NCI-H2107 treated with DMSO at 0.1 percent for 48 hours (cell line): ENCODE measurements around the gene PIK3R4.

ENCODE experiments used
- DNase-seq: peaks from one replicate; lab custom pipeline; 2025; ENCODE audit not compliant: unreplicated experiment; lab: John Stamatoyannopoulos, UW

Gene PIK3R4

GRCh38 chr3:130743354-130743753 lies 3.3 kb downstream of the PIK3R4 start:
- no peak for DNase-seq

- DNase-seq = no peak
Measured at GRCh38 chr3:130741946-130742610, 4.6 kb downstream of the PIK3R4 start.

DNA sequence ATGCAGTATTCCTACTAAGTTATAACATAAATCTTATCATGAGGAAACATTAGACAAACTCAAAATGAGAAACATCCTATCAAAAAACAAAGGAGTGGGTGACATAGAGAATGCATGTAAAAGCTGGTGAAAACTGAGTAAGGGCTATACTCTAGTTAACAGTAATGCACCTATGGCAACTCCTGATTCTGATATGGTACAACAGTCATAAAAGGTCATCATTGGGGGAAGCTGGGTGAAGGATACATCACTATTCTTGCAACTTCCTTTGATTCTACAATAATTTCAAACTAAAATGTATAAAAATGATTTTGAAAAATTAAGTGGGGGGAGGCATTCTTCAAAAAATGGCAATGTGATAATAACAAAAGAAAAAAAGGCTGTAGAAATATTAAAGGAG lies 6.8 kb downstream of the PIK3R4 start:
- no peak for DNase-seq

- DNase-seq = no peak
Measured at GRCh38 chr3:130738241-130738640, 8.4 kb downstream of the PIK3R4 start.

- DNase-seq = no peak
Measured at GRCh38 chr3:130737622-130738021, 9.0 kb downstream of the PIK3R4 start.

DNA sequence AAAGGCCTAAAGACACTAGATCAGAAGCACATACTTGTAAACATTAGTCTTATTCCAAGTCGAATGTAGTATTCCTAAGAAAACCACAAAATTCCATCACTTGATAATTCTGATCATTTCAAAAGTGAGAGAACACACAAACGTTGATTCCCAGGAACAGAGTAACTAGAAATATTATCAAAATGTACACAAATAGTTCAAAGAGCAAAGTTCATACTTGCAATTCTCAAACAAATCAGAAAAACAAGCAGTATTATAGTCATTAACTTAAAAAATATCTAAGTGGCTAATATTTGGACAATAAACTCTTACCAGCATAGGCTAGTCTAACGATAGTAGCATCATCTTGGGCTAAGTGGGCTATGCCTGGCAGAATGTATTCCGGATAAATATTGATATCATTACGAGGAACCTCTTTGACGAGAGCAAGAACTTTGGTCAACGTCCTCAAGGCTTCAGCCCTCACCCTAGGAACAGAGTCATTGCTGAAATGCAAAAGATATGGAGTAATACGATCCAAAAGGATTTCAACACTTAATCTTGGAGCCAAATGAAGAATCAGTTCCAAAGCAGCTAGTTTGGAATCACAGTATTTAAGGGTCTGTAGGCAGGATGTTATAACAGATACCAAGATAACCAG lies 13.3 kb downstream of the PIK3R4 start:
- DNase-seq = no peak

DNA sequence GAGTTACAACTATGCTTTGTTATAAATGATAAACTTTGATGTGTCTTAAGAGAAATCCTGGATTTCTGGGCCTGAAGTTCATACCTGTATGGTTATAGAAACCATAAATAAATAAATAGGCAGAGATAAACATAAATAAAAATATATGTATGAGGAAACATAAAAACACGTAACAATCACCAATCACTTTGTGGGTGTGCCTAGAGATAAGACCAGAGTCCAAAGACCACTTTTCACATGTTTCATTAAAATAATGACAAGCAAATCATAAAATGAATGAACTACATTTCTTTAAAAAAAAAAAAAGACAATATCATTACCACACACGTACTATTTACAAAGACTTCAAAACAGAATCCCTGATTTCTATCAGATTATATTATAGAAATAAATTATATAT lies 14.1 kb downstream of the PIK3R4 start:
- DNase-seq = no peak

DNA sequence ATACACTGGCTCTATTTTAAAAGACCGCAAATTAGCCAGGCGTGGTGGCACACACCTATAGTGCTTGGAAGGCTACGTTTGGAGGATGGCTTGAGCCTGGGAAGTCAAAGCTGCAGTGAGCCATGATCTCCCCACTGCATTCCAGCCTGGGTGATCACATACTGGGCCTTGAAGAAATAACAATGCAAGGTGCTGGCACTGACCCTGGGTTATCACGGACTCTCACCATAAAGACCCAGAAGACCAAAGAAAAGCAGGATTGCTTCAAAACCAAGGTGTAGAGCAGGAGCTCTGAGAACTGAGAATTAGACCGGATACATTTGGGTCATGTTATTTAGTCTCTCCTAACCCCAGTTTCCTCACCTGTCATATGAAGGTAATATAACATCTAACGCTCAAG lies 14.8 kb downstream of the PIK3R4 start:
- no peak for DNase-seq

DNA sequence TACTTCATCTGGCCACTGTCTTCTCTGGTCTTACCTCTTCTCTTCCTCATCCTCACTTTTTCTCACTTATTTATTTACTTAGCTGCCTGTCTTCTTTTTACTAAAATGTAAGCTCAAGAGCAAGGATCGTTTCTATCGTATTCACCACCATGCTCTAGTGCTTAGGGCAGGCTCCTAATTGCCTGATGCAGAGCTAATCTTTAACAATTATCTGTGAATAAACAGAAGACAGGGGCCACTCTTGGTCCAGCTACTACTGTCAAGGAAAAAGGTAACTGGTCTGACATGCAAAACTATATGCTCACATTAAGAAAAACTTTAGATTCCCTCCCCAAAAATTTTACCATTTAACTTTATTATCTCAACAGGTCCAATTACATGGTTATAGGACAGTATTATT lies 17.5 kb downstream of the PIK3R4 start:
- DNase-seq = no peak

- DNase-seq = no peak
Measured at GRCh38 chr3:130728037-130728436, 18.6 kb downstream of the PIK3R4 start.

DNA sequence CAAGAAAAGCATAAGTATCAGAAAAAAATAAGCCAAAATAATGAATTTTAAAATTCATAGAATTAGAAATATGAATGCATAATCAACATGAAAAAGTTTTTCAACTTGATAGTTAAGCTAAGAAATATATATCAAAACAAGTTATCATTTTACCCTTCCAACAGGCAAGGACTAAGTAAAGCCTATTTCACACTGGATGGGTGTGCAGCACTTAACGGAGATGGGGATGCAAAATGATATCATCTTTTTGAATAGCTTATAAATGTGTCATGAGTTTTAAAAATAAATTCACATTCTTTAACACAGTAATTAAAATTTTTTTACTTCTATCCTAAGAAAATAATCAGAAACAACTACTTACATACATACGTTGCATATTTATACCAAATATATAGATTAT lies 20.9 kb downstream of the PIK3R4 start:
- DNase-seq = no peak

GRCh38 chr3:130715616-130716015 lies 31.0 kb downstream of the PIK3R4 start:
- no peak for DNase-seq

GRCh38 chr3:130712718-130713423 lies 33.8 kb downstream of the PIK3R4 start:
- no peak for DNase-seq

DNA sequence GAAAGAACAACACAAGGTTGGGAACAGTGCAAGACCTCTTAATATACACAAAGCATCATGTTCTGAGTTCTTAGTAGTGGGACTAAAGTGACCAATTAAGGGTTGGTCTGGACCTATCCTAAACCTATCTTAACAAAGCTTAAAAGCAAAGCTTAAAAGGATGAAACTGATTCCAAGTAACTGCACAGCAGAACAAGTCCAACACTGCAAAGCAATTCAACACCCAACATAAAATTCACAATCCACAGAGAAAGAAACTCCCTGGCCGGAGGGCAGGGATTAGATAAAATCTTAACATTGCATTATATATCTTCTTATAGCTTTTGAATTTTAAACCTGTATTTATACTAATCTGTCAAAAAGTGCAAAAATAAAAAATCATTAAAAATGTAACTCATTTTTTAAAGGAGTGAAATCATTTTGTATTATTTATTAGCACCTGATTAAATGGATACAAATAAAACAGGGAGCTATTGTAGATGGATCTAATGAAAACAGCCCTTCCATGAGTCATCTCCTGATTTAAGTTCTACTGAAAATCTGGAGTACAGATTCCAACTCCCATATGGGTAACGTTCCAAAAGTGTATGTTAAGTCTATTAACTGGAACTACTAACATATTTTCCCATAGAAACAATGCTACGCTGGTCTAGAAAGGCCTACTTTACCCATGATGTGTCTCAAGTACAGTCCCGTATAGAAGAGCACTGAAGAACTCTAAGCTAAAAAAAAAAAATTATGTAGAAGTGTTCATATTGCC lies 34.9 kb downstream of the PIK3R4 start:
- no peak for DNase-seq

DNA sequence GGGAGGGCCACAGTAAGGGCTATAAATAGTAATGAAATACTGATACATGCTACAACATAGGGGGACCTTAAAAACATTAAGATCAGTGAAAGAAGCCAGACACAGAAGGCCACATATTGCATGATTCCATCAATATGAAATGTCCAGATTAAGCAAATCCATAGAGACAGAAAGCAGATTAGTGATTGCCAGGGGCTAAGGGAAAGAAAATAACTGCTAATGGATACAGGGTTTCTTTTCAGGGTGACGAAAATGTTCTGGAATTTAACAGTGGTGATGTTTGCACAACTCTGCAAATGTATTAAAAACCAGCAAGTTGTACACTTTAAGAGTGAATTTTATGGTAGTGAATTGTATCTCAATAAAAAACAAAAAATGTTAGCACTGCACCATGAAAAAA lies 37.0 kb downstream of the PIK3R4 start:
- no peak for DNase-seq

DNA sequence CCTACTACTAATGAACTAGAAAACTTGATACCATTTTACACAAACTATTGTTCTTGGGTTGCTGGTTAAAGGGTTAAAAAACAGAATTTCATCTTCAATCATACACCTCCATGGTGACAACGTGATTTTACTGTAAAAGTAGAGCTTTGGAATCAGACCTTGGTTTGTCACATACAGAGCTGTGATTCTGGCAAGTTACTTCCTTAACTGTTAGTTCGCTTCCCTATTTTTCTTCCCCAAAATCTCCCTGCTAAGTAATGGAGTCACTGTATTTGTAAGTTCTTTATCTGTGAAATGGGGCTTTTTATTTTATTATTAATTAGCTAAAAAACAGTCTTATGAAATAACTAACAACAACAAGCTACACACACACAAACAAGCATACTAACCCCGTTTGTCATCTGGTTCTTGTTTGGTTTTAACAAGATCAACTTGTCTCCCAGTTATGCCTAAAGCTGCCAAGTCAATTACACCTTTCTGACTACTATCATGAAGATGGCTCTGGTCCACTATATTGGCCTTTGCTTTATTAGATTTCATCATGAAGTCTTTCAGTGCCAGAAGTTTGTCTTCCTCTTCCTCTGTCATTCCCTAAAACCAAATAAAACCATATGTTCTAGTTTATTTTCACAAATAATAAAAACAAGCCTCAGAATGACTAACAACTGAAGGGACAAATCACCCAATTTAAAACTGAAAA lies 38.6 kb downstream of the PIK3R4 start:
- no peak for DNase-seq

DNA sequence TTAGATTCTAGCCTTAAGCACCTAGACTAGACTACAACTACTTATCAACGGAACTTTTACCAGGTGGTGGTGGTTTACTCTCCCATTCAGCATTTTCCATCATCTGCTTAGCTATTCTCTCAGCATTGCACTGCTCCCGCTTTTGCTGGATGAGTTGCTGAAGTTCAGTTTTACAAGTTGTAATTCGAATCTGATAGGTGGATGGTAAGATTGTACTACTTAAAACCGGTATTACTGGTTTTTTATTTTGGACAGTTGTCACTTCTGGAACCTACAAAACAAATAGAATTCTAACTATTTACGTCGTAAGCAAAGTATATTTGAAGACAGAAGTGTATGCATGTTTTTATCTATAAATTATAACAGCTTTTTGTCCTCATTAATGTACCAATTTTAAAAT lies 41.1 kb downstream of the PIK3R4 start:
- peak; percentile 40 for DNase-seq

DNA sequence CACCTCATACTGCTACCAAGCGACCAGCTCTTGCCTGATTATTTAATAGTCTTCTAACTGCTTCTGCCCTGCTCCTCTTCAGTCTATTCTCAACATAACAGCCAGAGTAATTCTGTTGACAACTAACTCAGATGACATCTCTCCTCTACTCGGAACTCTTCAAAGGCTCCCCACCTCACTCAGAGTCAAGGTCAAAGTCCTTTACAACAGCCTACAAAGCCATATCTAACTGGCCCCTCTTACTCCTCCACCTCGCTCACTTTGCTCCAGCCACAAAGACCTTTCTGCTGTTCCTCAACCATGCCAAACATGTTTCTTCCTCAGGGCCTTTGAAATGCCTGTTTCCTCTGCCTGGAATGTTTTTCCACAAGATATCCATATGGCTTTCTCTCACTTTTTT lies 43.6 kb downstream of the PIK3R4 start:
- no peak for DNase-seq

- DNase-seq = peak; percentile 50
Measured at GRCh38 chr3:130700541-130700940, 46.1 kb downstream of the PIK3R4 start.

GRCh38 chr3:130699765-130700164 lies 46.9 kb downstream of the PIK3R4 start:
- peak; percentile 61 for DNase-seq

DNA sequence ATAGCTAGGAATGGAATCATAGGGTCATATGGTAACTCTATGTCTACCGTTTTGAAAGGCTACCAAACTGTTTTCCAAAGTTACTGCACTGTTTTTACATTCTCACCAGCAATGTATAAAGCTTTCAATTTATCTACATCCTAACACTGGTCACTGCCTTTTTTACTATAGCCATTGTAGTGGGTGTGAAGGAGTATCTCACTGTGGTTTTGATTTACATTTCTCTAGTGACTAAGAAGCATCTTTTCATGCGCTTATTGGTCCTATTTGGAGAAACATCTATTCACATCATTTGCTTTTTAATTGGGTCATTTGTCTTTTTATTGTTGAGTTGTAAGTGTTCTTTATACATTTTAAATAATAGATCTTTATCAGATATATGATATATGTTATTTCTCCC lies 53.3 kb downstream of the PIK3R4 start:
- DNase-seq = no peak
